ENCODE data around the gene CYP2D6.
"Not testable (repeated sequence)": the region's sequence is repeated elsewhere in the genome, so short reads cannot be mapped to it uniquely, and the experiment has no call there.

CYP2D6 gene

DNA sequence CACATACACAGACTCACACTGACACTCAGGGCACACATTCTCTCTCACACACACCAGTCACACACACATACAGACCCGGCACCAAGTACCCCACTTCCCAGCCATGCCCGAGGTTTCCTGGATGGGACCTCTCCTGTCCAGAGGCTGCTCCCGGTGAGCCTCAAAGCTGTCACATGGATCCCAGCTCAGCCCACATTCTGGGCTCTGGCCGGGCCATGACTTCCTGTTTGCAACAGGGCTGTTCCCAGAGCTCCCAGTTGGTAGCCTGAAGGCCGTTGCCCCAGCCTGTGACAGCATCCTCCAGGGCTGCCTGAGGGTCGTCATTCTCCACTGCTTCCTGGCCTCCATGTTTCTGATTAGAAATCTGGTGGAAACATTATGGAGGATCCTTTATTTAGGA, 14.6 kb upstream of the CYP2D6 start:
- ATAC-seq (ENCODE audit: low read depth): no peak
- H3K27ac ChIP-seq (ENCODE audit: poor library complexity, severe bottlenecking): no peak overlapping the region
- H3K36me3 ChIP-seq (ENCODE audit: low read depth): no peaks in the 10 kb centered on the region
- H3K27me3 ChIP-seq (ENCODE audit: insufficient read depth, poor library complexity, severe bottlenecking): no peaks in the 10 kb centered on the region
- H3K4me3 ChIP-seq (ENCODE audit: severe bottlenecking): no peak overlapping the region
- TF ChIP-seq, protein P1, sequence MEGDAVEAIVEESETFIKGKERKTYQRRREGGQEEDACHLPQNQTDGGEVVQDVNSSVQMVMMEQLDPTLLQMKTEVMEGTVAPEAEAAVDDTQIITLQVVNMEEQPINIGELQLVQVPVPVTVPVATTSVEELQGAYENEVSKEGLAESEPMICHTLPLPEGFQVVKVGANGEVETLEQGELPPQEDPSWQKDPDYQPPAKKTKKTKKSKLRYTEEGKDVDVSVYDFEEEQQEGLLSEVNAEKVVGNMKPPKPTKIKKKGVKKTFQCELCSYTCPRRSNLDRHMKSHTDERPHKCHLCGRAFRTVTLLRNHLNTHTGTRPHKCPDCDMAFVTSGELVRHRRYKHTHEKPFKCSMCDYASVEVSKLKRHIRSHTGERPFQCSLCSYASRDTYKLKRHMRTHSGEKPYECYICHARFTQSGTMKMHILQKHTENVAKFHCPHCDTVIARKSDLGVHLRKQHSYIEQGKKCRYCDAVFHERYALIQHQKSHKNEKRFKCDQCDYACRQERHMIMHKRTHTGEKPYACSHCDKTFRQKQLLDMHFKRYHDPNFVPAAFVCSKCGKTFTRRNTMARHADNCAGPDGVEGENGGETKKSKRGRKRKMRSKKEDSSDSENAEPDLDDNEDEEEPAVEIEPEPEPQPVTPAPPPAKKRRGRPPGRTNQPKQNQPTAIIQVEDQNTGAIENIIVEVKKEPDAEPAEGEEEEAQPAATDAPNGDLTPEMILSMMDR (IDR thresholded peaks at IDR 0.05; ENCODE audit: poor library complexity, severe bottlenecking): no peak
- H3K9me3 ChIP-seq (ENCODE audit: severe bottlenecking): no peaks in the 10 kb centered on the region
- no peaks in the 10 kb centered on the region for H3K4me1 ChIP-seq (ENCODE audit: insufficient read depth, poor library complexity, severe bottlenecking)
- DNase-seq (ENCODE audit: low spot score): no peak

DNA sequence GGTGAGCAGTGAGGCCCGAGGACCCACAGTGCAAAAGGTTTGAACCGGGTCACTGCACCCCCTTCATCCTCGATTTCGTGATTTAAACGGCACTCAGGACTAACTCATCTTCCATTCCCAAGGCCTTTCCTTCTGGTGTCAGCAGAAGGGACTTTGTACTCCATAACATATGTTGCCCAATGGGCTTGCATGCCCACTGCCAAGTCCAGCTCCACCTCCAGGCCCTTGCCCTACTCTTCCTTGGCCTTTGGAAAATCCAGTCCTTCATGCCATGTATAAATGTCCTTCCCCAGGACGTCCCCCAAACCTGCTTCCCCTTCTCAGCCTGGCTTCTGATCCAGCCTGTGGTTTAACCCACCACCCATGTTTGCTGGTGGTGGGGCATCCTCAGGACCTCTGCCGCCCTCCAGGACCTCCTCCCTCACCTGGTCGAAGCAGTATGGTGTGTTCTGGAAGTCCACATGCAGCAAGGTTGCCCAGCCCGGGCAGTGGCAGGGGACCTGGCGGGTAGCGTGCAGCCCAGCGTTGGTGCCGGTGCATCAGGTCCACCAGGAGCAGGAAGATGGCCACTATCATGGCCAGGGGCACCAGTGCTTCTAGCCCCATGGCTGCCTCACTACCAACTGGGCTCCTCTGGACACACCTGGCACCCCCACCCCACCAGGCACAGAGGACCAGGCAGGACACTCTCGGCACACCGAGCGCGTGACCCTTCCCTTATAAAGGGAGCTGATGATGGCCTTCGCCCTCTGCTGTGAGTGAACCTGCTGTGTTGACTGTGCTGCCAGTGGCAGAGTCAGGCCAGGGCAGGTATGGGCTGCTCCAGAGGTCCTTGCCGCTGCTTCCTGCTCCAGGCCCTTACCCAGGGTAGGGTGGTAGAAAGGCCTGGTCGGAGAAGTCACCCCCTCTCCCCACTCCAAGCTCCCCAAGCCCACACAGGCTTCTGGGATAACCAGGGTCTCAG, 13.5 kb upstream of the CYP2D6 start:
- H3K27me3 ChIP-seq (ENCODE audit: insufficient read depth, poor library complexity, severe bottlenecking); ATAC-seq (ENCODE audit: low read depth); H3K4me1 ChIP-seq (ENCODE audit: insufficient read depth, poor library complexity, severe bottlenecking); H3K9me3 ChIP-seq (ENCODE audit: severe bottlenecking); H3K27ac ChIP-seq (ENCODE audit: poor library complexity, severe bottlenecking); DNase-seq (ENCODE audit: low spot score); H3K4me3 ChIP-seq (ENCODE audit: severe bottlenecking); H3K36me3 ChIP-seq (ENCODE audit: low read depth): not testable (repeated sequence)

DNA sequence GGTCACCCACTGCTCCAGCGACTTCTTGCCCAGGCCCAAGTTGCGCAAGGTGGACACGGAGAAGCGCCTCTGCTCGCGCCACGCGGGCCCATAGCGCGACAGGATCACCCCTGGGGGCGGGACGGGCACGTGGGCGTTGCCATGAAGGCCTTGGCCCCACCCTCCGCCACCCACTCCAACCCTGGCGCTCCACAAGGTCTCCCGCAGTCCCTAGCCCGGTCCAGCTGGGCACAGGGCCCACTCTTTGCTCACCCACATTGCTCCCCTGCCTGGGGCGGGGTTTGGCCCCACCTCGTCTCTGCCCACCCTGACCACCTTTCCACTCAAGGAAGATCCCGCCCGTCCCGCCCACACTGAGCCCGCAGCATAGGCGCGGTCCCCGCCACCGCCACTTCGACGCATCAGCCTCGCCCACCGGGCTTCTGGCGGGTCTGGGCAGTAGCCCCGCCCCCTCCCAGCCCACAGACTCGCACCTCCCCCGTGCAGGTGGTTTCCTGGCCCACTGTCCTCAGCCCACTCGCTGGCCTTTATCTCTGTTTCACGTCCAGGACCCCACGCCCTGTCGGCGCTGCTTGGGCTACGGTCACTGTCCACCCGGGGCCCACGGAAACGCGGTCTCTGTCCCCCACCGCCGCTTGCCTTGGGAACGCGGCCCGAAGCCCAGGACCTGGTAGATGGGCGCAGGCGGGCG, 12.3 kb upstream of the CYP2D6 start:
- H3K27me3 ChIP-seq (ENCODE audit: insufficient read depth, poor library complexity, severe bottlenecking): no peaks in the 10 kb centered on the region
- TF ChIP-seq, protein P1 (IDR thresholded peaks at IDR 0.05; ENCODE audit: poor library complexity, severe bottlenecking): no peak
- H3K4me1 ChIP-seq (ENCODE audit: insufficient read depth, poor library complexity, severe bottlenecking): no peaks in the 10 kb centered on the region
- ATAC-seq (ENCODE audit: low read depth) (no peak), DNase-seq (ENCODE audit: low spot score) (no peak)
- no peak overlapping the region for H3K4me3 ChIP-seq (ENCODE audit: severe bottlenecking)
- no peaks in the 10 kb centered on the region for H3K36me3 ChIP-seq (ENCODE audit: low read depth)
- H3K27ac ChIP-seq (ENCODE audit: poor library complexity, severe bottlenecking): no peak overlapping the region
- no peaks in the 10 kb centered on the region for H3K9me3 ChIP-seq (ENCODE audit: severe bottlenecking)

DNA sequence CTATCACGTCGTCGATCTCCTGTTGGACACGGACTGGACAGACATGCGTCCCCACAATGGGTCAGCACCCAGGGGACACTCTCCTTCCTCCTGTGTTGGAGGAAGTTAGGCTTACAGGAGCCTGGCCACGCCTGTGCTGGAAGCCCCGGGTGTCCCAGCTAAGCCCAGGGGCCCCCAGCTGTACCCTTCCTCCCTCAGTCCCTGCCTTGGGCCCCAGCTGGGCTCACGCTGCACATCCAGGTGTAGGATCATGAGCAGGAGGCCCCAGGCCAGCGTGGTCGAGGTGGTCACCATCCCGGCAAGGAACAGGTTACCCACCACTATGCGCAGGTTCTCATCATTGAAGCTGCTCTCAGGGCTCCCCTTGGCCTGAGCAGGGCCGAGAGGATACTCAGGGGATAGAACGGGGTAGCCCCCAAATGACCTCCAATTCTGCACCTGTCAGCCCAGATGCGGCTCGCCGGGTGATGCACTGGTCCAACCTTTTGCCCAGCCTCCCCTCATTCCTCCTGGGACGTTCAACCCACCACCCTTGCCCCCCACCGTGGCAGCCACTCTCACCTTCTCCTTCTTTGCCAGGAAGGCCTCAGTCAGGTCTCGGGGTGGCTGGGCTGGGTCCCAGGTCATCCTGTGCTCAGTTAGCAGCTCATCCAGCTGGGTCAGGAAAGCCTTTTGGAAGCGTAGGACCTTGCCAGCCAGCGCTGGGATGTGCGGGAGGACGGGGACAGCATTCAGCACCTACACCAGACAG, 10.9 kb upstream of the CYP2D6 start:
- H3K36me3 ChIP-seq (ENCODE audit: low read depth); DNase-seq (ENCODE audit: low spot score); H3K9me3 ChIP-seq (ENCODE audit: severe bottlenecking); ATAC-seq (ENCODE audit: low read depth); H3K27me3 ChIP-seq (ENCODE audit: insufficient read depth, poor library complexity, severe bottlenecking); H3K27ac ChIP-seq (ENCODE audit: poor library complexity, severe bottlenecking); H3K4me3 ChIP-seq (ENCODE audit: severe bottlenecking); H3K4me1 ChIP-seq (ENCODE audit: insufficient read depth, poor library complexity, severe bottlenecking): not testable (repeated sequence)

DNA sequence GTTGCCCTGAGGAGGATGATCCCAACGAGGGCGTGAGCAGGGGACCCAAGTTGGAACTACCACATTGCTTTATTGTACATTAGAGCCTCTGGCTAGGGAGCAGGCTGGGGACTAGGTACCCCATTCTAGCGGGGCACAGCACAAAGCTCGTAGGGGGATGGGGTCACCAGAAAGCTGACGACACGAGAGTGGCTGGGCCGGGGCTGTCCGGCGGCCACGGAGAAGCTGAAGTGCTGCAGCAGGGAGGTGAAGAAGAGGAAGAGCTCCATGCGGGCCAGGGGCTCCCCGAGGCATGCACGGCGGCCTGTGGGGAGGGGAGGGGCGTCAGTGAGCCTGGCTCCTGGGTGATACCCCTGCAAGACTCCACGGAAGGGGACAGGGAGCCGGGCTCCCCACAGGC, 9.5 kb upstream of the CYP2D6 start:
- not testable (repeated sequence) for DNase-seq (ENCODE audit: low spot score); H3K27me3 ChIP-seq (ENCODE audit: insufficient read depth, poor library complexity, severe bottlenecking); H3K9me3 ChIP-seq (ENCODE audit: severe bottlenecking); ATAC-seq (ENCODE audit: low read depth); H3K27ac ChIP-seq (ENCODE audit: poor library complexity, severe bottlenecking); H3K36me3 ChIP-seq (ENCODE audit: low read depth); H3K4me3 ChIP-seq (ENCODE audit: severe bottlenecking); H3K4me1 ChIP-seq (ENCODE audit: insufficient read depth, poor library complexity, severe bottlenecking)

DNA sequence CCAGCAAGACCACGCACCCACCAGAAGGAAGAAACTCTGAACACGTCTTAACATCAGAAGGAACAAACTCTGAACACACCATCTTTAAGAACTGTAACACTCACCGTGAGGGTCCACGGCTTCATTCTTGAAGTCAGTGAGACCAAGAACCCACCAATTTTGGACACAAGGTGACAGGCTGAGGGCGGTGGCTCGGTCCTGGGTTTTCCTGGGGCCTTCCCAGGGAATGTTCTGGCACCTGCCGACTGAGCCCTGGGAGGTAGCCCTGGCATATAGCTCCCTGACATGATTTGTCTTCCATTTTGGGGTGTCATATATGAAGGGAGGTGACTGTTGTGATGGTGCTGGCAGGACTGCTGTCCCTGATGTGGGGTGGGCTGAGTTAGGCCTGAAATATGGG, 8.9 kb upstream of the CYP2D6 start:
- H3K27ac ChIP-seq (ENCODE audit: poor library complexity, severe bottlenecking); H3K4me3 ChIP-seq (ENCODE audit: severe bottlenecking); ATAC-seq (ENCODE audit: low read depth); H3K9me3 ChIP-seq (ENCODE audit: severe bottlenecking); H3K27me3 ChIP-seq (ENCODE audit: insufficient read depth, poor library complexity, severe bottlenecking); H3K36me3 ChIP-seq (ENCODE audit: low read depth); DNase-seq (ENCODE audit: low spot score); H3K4me1 ChIP-seq (ENCODE audit: insufficient read depth, poor library complexity, severe bottlenecking): not testable (repeated sequence)

All from RWPE2 (cell line).